Mesothelial cell of epicardium (in vitro differentiated cells): ENCODE data around the gene ENC1. TPM values are rescaled to one million over a fixed set of nuclear protein-coding genes. Genes with fewer than 3 reads are reported as not detected.

Experiments
- DNase-seq, 2 experiments: peaks; one replicate each; pipeline ENCODE4 v3.0.0; 2021; ENCODE audit warnings: low spot score in 2 of 2; ENCODE audit not compliant: unreplicated experiment in 2 of 2
- H3K27ac Mint-ChIP-seq: 2 replicates; pipeline ENCODE4 v1.8.0; 2021; ENCODE audit warnings: mixed read lengths
- H3K27me3 Mint-ChIP-seq: 2 replicates; pipeline ENCODE4 v1.8.0; 2021; ENCODE audit warnings: low read depth, mixed read lengths
- H3K36me3 Mint-ChIP-seq: 2 replicates; pipeline ENCODE4 v1.8.0; 2021; ENCODE audit warnings: mixed read lengths
- H3K4me1 Mint-ChIP-seq: 2 replicates; pipeline ENCODE4 v1.8.0; 2021; ENCODE audit warnings: mixed read lengths
- H3K4me3 Mint-ChIP-seq: 2 replicates; pipeline ENCODE4 v1.8.0; 2021; ENCODE audit warnings: mild to moderate bottlenecking, moderate library complexity, mixed read lengths
- H3K9me3 Mint-ChIP-seq: 2 replicates; pipeline ENCODE4 v1.8.0; 2021; ENCODE audit warnings: mixed read lengths
- CTCF ChIP-seq: fragments of 200-600 bp; sonication (generic); IDR thresholded peaks from one replicate; pipeline ENCODE4 v1.5.0; 2021; ENCODE audit warnings: antibody characterized with exemption; ENCODE audit not compliant: unreplicated experiment
- total RNA-seq: library from RNA; stranded (reverse); gene quantifications from 3 replicates; pipeline ENCODE4 v1.2.1, GENCODE V29; 2021

ENC1 gene
- total RNA-seq, 1 donor from 2014 or later, result 129 TPM

- no peak for TF ChIP-seq CTCF
- Mint-ChIP-seq H3K9me3 (no peaks in the 10 kb centered on the region), H3K4me3 (no peak overlapping the region), H3K27ac (no peak overlapping the region), H3K4me1 (peaks cover 15% of the 10 kb centered on the region), H3K36me3 (no peaks in the 10 kb centered on the region), H3K27me3 (no peaks in the 10 kb centered on the region)
- DNase-seq, result no peak
Measured at GRCh38 chr5:74580729-74581109, 59.8 kb downstream of the ENC1 start.

DNA sequence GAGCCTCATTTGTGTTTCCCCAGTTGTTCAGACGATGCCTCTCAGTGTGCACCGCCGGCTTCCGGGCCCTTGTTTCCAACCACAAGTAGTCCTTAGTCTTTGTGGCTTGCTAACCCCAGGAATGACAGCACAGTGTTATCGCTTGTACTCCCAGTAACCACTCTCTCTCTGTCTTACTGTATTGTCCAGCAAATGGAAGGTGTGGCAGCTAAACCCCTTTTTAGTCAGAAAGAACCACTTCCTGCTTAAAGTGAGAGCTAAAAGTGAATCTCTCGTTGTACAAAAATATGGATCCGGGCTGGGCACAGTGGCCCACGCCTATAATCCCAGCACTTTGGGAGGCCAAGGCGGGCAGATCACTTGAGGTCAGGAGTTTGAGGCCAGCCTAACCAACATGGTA is 61.3 kb downstream of the ENC1 start:
- H3K27ac Mint-ChIP-seq, result no peak overlapping the region

GRCh38 chr5:74578356-74579044 is 62.0 kb downstream of the ENC1 start:
- no peaks in the 10 kb centered on the region for H3K9me3 Mint-ChIP-seq
- H3K36me3 Mint-ChIP-seq, result no peaks in the 10 kb centered on the region
- H3K27me3 Mint-ChIP-seq, result no peaks in the 10 kb centered on the region
- TF ChIP-seq CTCF, result no peak
- H3K4me1 Mint-ChIP-seq, result peaks cover 21% of the 10 kb centered on the region
- DNase-seq, result no peak
- no peak overlapping the region for H3K4me3 Mint-ChIP-seq
- no peak overlapping the region for H3K27ac Mint-ChIP-seq

More for the DNA sequence above, 61.3 kb downstream of the ENC1 start:
- H3K4me1 Mint-ChIP-seq, result peaks cover 16% of the 10 kb centered on the region
- no peak for DNase-seq
- H3K4me3 Mint-ChIP-seq, result no peak overlapping the region
- no peaks in the 10 kb centered on the region for H3K9me3 Mint-ChIP-seq
- H3K27me3 Mint-ChIP-seq, result no peaks in the 10 kb centered on the region
- no peak for TF ChIP-seq CTCF
- H3K36me3 Mint-ChIP-seq, result no peaks in the 10 kb centered on the region

Other genes starting within 250 kb of the ENC1 start
- gene HEXB, start 44.5 kb upstream of the ENC1 start, total RNA-seq, result 57.5 to 62.5 TPM (median 58.3 TPM) in 3 replicates
- gene GFM2, start 126.4 kb upstream of the ENC1 start, total RNA-seq, result 34.3 to 37.3 TPM (median 37.3 TPM) in 3 replicates
- gene NSA2, start 126.5 kb upstream of the ENC1 start, total RNA-seq, result 76.9 to 88.5 TPM (median 86.7 TPM) in 3 replicates
- gene FAM169A, start 225.7 kb upstream of the ENC1 start, total RNA-seq, result 22.6 to 23.7 TPM (median 23.5 TPM) in 3 replicates